Mesendoderm (in vitro differentiated cells): ENCODE data around the gene NFASC.

Experiments
- DNase-seq: peaks from one replicate; pipeline ENCODE4 v3.0.0; 2013
- H2AK5ac ChIP-seq: 2 replicates; pipeline ENCODE4 v1.6.1; 2013; ENCODE audit warnings: low read length, inconsistent platforms
- H2BK120ac ChIP-seq: 2 replicates; pipeline ENCODE4 v1.6.1; 2013; ENCODE audit warnings: low read depth, mild to moderate bottlenecking, low read length, moderate library complexity, mixed read lengths
- H2BK15ac ChIP-seq: replicated peaks from 2 replicates; pipeline ENCODE4 v1.6.1; 2013; ENCODE audit warnings: low read depth, mild to moderate bottlenecking, moderate library complexity
- H2BK5ac ChIP-seq: 2 replicates; pipeline ENCODE4 v1.6.1; 2013; ENCODE audit warnings: low read length, inconsistent platforms
- H3K18ac ChIP-seq: 2 replicates; pipeline ENCODE4 v1.6.1; 2013; ENCODE audit warnings: mild to moderate bottlenecking, low read length, mixed read lengths
- H3K23ac ChIP-seq: one replicate; pipeline ENCODE4 v1.6.1; 2013; ENCODE audit warnings: low read length
- H3K27ac ChIP-seq: 2 replicates; pipeline ENCODE4 v1.5.1; 2013; ENCODE audit warnings: low read depth, mild to moderate bottlenecking, inconsistent platforms, low read length, moderate library complexity
- H3K27me3 ChIP-seq: 2 replicates; pipeline ENCODE4 v1.6.1; 2013; ENCODE audit warnings: low read length, control low read depth, mild to moderate bottlenecking, inconsistent platforms; ENCODE audit not compliant: insufficient read depth, poor library complexity
- H3K36me3 ChIP-seq: 2 replicates; pipeline ENCODE4 v1.6.1; 2013; ENCODE audit warnings: low read length, inconsistent platforms; ENCODE audit not compliant: control insufficient read depth, insufficient read depth
- H3K4ac ChIP-seq: one replicate; pipeline ENCODE4 v1.6.1; 2013; ENCODE audit warnings: low read depth, mild to moderate bottlenecking, low read length, moderate library complexity
- H3K4me1 ChIP-seq: 2 replicates; pipeline ENCODE4 v1.6.1; 2013; ENCODE audit warnings: low read depth, low read length, inconsistent platforms; ENCODE audit not compliant: control insufficient read depth
- H3K4me2 ChIP-seq: 2 replicates; pipeline ENCODE4 v1.6.1; 2013; ENCODE audit warnings: low read length
- H3K4me3 ChIP-seq: 2 replicates; pipeline ENCODE4 v1.5.1; 2013; ENCODE audit warnings: mild to moderate bottlenecking, low read length
- H3K56ac ChIP-seq: one replicate; pipeline ENCODE4 v1.6.1; 2013; ENCODE audit warnings: low read length
- H3K79me1 ChIP-seq: 2 replicates; pipeline ENCODE4 v1.6.1; 2013; ENCODE audit warnings: low read length, inconsistent platforms
- H3K79me2 ChIP-seq: 2 replicates; pipeline ENCODE4 v1.6.1; 2013; ENCODE audit warnings: mild to moderate bottlenecking, low read length; ENCODE audit not compliant: control insufficient read depth, insufficient read depth
- H3K9ac ChIP-seq: 2 replicates; pipeline ENCODE4 v1.6.1; 2013; ENCODE audit warnings: low read length, inconsistent platforms
- H4K5ac ChIP-seq: one replicate; pipeline ENCODE4 v1.6.1; 2013; ENCODE audit warnings: low read length
- H4K8ac ChIP-seq: one replicate; pipeline ENCODE4 v1.6.1; 2013; ENCODE audit warnings: low read depth, mild to moderate bottlenecking, control low read depth, low read length, moderate library complexity
- WGBS: extraction: QIAGEN DNeasy Blood & Tissue Kit; methylation state at CpG from one replicate; pipeline ENCODE4 v1.1.7; 2013; ENCODE audit warnings: low lambda C conversion rate, missing lambda C conversion rate; ENCODE audit not compliant: insufficient coverage; ENCODE audit errors: extremely low coverage; 5-methylcytosine and 5-hydroxymethylcytosine counted together

Gene NFASC

GRCh38 chr1:204994086-204994862, 123.6 kb downstream of the NFASC start:
- DNase-seq = no peak

GRCh38 chr1:204996981-204997380, 126.3 kb downstream of the NFASC start:
- no peaks in the 10 kb centered on the region for H3K4me1 ChIP-seq
- no CpG with 5 or more reads among the region's 22 CpGs for WGBS
- H2BK5ac ChIP-seq = no peak overlapping the region

More at GRCh38 chr1:204994086-204994862, 123.6 kb downstream of the NFASC start:
- Histone ChIP-seq H3K4me2 (no peak overlapping the region), H3K4me1 (peaks cover 10% of the 10 kb centered on the region), H3K79me2 (no peaks in the 10 kb centered on the region), H4K8ac (no peak overlapping the region), H3K18ac (no peak overlapping the region), H2BK120ac (no peak overlapping the region), H3K36me3 (no peaks in the 10 kb centered on the region), H3K27ac (no peak overlapping the region), H3K79me1 (no peaks in the 10 kb centered on the region), H3K23ac (no peak overlapping the region), H2AK5ac (no peak overlapping the region), H3K56ac (no peak overlapping the region), H3K27me3 (no peaks in the 10 kb centered on the region), H3K9ac (no peak overlapping the region), H2BK5ac (no peak overlapping the region), H3K4ac (no peak overlapping the region), H2BK15ac (no peak overlapping the region), H3K4me3 (no peak overlapping the region), H4K5ac (no peak overlapping the region)
- WGBS = no CpG with 5 or more reads among the region's 10 CpGs

DNA sequence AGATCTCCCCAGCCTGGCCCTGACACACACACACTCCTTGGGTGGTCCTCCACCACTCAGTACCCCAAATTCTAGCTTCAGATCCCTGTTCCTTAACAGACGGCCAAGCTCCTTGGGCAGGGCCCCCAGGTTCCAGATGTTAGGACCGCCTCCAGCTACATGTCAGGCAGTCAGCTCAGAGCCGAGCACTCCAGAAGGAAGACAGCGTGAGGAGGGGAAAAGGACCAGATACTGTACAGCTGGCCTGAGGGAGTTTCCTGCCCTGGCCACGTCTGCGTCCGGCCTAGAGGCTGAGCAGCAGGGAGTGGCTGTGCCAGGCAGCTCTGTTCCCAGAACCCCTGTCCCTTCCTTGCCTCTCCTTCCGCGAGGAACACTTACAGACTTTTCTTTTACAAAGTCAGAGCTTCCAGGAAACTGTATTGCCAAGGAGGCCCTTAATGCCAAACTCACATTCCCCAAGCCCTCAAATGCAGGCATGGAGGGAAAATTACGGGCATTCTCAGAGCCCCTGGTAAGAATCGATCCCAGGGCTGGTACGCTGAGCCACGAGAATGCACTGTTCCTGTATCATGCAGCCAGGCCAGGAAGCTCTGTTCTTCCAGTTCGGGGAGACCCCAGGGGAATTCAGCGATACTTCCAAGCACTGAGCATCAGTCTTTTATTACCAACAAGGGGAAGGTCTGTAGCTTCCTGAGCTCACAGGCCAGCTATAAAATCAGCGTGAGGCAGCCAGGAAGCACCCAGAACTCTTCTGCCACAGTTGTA, 127.1 kb downstream of the NFASC start:
- H3K36me3 ChIP-seq = no peaks in the 10 kb centered on the region
- no peaks in the 10 kb centered on the region for H3K4me1 ChIP-seq
- H3K79me2 ChIP-seq = no peaks in the 10 kb centered on the region
- no peaks in the 10 kb centered on the region for H3K79me1 ChIP-seq
- H4K8ac ChIP-seq = no peak overlapping the region
- H3K27me3 ChIP-seq = no peaks in the 10 kb centered on the region
- H2BK120ac ChIP-seq = no peak overlapping the region
- H2BK15ac ChIP-seq = no peak overlapping the region
- H3K27ac ChIP-seq = no peak overlapping the region
- H4K5ac ChIP-seq = no peak overlapping the region
- no peak overlapping the region for H3K9ac ChIP-seq
- DNase-seq = no peak
- H3K4me3 ChIP-seq = no peak overlapping the region
- no peak overlapping the region for H2BK5ac ChIP-seq
- no peak overlapping the region for H3K56ac ChIP-seq
- H3K4ac ChIP-seq = no peak overlapping the region
- no peak overlapping the region for H3K18ac ChIP-seq
- no peak overlapping the region for H2AK5ac ChIP-seq
- no CpG with 5 or more reads among the region's 16 CpGs for WGBS
- no peak overlapping the region for H3K4me2 ChIP-seq
- no peak overlapping the region for H3K23ac ChIP-seq

More at GRCh38 chr1:204996981-204997380, 126.3 kb downstream of the NFASC start:
- no peak overlapping the region for H4K5ac ChIP-seq
- no peak overlapping the region for H2BK120ac ChIP-seq
- H3K9ac ChIP-seq = no peak overlapping the region
- no peak for DNase-seq
- H2BK15ac ChIP-seq = no peak overlapping the region
- no peaks in the 10 kb centered on the region for H3K79me1 ChIP-seq
- H3K27me3 ChIP-seq = no peaks in the 10 kb centered on the region
- H3K18ac ChIP-seq = no peak overlapping the region
- no peak overlapping the region for H2AK5ac ChIP-seq
- no peak overlapping the region for H4K8ac ChIP-seq
- H3K79me2 ChIP-seq = no peaks in the 10 kb centered on the region
- H3K4me3 ChIP-seq = no peak overlapping the region
- no peaks in the 10 kb centered on the region for H3K36me3 ChIP-seq
- no peak overlapping the region for H3K56ac ChIP-seq
- no peak overlapping the region for H3K23ac ChIP-seq
- H3K4me2 ChIP-seq = no peak overlapping the region
- no peak overlapping the region for H3K27ac ChIP-seq
- H3K4ac ChIP-seq = no peak overlapping the region

GRCh38 chr1:205001162-205001561, 130.5 kb downstream of the NFASC start:
- no CpG with 5 or more reads among the region's 14 CpGs for WGBS
- no peaks in the 10 kb centered on the region for H3K27me3 ChIP-seq

DNA sequence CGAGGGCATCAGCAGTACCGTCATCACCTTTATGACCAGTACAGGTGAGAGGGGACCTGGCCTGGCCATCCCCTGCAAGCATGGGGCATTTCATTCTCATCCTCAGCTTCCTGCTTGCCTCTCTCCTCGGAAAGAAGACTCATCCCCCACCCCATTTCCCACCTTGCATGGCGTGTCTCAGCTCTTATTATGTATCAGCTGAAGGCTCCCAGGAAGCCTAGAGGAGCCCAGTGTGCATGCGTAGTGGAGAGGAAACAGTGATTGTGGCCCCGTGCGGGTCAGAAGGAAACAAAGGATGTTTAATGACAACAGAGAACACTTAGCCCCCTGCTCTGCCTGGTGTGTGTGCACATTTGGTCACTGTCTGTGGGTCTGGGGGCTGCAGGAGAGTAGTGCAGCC, 132.0 kb downstream of the NFASC start:
- Histone ChIP-seq H3K27ac (no peak overlapping the region), H3K36me3 (no peaks in the 10 kb centered on the region), H3K4me2 (no peak overlapping the region), H3K56ac (no peak overlapping the region), H2BK15ac (no peak overlapping the region), H3K27me3 (no peaks in the 10 kb centered on the region), H3K23ac (no peak overlapping the region), H2AK5ac (no peak overlapping the region), H3K9ac (no peak overlapping the region), H4K5ac (no peak overlapping the region), H3K4me3 (no peak overlapping the region), H3K79me1 (no peaks in the 10 kb centered on the region), H2BK5ac (no peak overlapping the region), H3K79me2 (no peaks in the 10 kb centered on the region), H3K18ac (no peak overlapping the region), H4K8ac (no peak overlapping the region), H3K4me1 (no peaks in the 10 kb centered on the region), H2BK120ac (no peak overlapping the region), H3K4ac (no peak overlapping the region)
- no CpG with 5 or more reads among the region's 7 CpGs for WGBS
- DNase-seq = no peak

More at GRCh38 chr1:205001162-205001561, 130.5 kb downstream of the NFASC start:
- Histone ChIP-seq H3K4me3 (no peak overlapping the region), H3K27ac (no peak overlapping the region), H3K79me1 (no peaks in the 10 kb centered on the region), H3K4me2 (no peak overlapping the region), H4K5ac (no peak overlapping the region), H2AK5ac (no peak overlapping the region), H3K36me3 (no peaks in the 10 kb centered on the region), H3K79me2 (no peaks in the 10 kb centered on the region), H3K18ac (no peak overlapping the region), H2BK15ac (no peak overlapping the region), H3K4me1 (no peaks in the 10 kb centered on the region), H3K56ac (no peak overlapping the region), H2BK120ac (no peak overlapping the region), H3K9ac (no peak overlapping the region), H4K8ac (no peak overlapping the region), H3K23ac (no peak overlapping the region), H3K4ac (no peak overlapping the region), H2BK5ac (no peak overlapping the region)
- no peak for DNase-seq
